Kidney tubule cell (primary cell): ENCODE measurements around the gene HJURP.

Source experiments
- DNase-seq: peaks from one replicate; pipeline ENCODE4 v3.0.0-alpha.2; 2018; ENCODE audit warnings: low spot score

HJURP gene

DNA sequence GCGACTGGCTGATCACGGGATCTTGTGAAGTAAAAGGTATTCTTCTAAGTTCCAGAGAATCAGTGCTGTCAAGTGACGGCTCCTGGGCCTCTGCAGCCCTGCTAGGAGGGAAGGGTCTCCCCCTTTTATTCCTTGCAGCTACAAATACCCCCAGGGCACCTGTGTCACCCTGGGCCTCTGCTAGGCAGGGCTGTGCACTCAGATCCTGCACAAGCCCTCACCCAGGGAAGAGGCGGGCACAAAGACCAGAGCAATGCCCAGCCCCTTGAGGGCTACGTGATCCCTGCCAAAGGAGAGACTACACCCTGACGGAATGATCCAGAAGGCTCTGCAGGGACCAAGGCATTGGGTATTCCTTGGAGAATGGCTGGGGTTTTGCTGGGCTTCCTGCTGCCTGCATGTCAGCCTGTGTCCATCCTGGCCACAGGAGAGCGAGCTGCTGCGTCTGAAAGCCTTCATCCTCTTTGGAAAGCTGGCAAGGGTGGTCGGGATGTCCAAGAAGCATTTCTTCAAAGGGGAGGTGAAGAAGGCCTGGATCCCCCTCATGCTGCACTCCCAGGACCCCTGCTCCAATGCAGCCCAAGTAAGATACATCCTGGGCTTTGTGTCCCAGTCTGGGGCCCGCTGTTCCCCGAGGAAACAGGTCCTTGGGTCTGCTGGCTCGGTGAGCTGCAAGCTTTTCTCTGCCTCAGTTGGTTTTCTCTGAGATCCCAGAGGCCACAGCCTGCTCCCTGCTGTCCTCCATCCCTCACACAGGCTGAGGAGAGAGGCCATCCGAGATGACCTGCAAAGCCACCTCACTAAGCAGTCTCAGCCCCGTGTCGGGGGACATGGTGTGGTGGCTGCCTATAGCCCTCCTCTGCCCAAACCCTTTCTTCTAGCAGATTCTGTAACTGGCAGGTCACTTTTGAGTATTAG lies 24.9 kb downstream of the HJURP start:
- no peak for DNase-seq

DNA sequence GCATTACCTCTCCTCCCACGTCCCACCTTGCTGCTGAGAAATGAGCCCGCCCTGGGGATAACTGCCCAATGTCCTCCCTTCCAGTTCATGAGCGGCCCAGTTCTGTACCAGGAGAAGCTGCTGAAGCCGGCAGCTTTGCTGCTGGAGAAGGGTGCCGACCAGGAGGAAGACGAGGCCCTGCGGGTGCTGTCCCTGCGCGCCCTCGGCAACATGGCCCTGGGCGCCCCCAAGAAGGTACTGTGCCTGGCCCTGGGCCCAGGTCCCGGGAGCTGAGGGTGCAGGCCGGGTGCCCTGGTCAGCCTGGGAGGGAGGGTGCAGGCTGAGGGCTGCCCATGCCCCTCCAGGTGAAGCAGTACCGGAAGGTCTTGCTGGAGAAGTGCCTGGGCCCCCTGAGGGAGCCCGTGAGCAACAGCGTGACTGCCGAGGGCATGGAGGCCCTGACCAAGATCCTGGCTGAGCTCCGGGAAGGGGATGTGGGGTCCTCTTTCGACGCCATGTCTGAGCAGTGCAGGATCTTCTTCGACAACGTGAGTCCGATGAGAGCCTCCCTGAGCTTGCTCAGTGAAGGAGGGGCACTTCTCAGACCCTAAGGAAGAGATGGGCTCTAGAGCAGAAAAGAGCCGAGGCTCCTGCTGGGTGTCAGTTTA lies 25.7 kb downstream of the HJURP start:
- DNase-seq = no peak

DNA sequence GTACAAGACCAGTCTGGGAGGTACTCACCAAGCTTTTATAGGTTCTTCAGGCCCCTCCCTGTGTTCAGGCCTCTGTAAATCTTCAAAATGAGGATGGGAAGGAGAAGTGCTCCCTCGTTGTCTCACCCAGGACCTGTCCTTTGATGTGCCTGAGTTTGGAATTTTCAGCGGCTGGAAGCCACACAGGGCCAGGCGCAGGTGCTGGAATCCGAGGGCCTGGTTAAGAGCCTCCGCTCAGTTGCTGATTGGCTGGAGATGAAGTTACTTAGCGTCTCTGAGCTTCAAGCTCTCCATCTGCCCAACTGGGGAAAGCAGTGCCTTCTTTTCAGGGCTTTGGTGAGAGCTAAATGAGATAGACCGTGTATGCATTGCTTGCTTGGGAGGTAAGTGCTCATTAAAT lies 30.0 kb downstream of the HJURP start:
- DNase-seq = no peak

DNA sequence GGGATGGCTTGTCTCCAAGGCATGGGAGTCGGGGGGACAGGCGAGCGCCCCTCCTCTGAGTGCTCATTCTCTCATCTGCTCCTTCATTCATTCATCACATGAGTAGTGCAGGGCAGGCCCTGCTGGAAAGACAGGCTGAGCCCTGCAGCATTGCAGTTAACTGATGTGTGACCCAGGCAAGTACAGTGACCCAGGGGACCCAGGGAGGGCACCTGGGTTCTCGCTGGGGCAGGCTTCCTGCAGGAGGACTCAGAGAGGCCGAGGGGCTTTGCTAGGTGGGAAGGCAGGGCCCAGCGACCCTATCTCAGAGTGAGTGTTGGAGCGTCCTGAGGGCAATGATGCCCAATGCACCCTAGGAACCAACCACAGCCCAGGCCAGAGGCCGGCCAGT lies 30.6 kb downstream of the HJURP start:
- DNase-seq = no peak

DNA sequence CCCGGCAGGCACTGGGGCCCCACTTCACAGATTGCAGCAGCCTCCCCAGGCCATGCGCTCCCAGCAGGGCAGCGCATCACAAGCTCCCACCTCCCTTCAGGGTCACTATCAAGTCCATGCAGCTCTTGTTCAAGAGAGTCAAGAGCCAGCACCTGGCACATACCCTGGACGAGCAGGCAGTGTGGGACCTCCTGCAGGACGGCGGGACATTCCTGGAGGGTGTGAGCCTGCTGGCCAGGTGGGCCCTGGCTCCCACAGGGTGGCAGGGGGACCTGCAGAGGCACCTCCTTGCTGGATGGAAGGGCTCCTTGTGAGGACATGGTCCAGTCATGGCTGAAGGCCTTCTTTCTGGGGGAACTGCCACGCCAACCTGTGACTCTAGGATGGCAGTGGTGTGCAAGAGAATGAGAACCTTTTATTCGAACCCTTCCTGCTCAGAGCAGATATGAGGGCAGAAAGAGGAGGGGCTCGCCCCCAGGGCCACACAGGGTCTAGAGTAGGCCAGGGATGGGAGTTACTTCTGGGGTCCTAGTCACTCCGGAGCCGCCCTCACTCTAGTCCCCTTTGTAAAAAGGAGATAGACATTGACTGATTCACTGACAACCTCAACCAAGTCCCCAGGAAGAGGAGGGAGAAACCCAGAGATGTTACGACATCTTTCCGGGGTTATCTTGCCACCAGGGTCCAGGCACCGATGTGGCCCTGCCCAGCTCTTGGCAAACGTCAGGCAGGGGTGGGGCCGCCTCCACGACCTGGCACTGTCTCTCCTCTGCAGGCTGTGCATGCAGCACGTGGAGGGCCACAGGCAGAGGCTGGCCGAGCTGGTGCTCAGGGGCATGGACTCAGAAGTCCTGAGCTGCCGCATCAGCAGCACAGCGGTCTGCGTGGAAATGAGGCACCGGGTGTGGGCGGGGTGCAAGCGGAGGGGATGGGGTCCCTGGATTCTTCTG lies 31.3 kb downstream of the HJURP start:
- DNase-seq = no peak

DNA sequence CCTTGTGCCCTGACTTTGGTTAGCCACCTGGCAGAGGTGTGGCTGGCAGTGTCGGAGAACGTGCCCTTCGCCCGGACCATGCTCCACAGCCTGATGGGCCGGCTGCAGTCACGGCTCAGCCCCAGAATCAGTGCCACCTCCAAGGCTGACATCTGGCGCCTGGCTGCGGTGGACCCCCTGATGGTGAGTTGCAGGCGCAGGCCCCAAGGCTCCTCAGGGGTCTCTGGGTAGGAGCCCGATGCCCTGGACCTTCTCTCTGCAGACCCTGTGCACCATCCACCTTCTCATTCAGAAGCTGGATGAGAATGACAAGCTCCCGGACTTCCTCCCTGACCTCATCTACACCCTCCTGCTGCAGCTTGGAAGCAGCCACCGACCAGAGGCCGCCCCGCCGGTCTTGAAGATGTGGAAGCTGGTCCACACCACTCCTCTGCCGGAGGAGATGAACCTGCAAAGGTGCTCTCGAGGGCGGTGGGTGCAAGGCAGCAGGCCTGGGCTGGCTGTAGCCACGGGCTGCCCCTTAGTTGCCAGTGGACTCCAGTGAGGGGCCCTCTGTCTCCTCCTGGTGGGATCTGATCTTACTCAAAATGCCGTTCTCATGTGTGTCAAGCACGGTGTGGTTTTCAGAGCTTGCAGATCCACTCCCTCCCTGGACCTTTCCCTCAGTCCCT lies 32.1 kb downstream of the HJURP start:
- no peak for DNase-seq

DNA sequence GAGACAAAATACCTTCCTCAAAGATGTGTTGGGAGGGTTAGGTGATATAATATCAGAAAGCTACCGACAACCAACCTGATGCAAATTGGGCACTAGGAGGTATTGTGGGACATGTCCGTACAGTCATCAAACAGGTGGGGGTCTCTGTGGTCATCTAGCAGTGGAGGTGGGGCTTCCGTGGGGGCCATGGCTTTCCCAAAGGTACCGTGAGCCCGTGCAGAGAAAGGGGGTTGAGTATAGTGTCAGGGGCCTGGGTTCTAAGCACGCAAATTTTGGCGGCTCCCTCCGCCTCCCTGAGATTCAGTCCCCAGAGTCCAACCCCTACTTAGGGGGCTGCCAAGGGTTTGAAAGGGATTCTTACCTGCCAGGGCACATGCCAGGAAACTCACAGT lies 32.6 kb downstream of the HJURP start:
- DNase-seq = no peak

DNA sequence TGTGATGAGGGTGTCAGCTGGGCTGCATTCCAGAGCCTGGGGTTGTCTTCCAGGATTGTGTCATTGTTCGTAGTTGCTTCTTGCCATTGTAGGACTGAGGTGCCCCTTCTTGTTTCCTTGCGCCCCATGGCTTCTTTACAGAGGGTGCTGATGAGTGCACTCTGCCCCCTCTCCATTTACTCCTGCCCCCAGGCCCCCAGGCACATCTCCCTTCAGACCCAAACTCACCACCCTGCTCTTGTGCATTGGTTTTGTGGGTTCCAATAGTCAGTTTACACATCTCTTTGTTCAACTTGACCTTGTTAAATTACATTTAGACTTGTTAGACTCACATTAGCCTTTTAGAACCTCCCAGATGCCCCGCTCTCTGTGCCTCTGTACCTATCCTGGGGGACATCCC lies 33.1 kb downstream of the HJURP start:
- DNase-seq = no peak

DNA sequence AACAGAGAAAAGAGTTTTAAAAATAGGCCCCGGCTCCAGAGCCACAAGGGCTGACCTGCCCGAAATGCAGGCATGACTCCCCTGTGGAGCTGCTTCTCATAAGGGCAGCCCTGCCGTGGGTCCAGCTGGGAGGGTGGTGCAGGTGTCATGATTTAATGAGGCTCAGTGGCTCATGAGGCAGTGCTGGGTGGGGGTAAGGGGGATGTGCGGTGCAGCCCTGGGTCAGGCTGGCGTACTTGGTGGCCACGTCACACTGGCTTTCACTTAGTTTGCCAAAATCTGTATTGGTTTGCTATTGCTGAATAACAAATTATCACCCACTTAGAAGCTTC lies 33.6 kb downstream of the HJURP start:
- DNase-seq = no peak

DNA sequence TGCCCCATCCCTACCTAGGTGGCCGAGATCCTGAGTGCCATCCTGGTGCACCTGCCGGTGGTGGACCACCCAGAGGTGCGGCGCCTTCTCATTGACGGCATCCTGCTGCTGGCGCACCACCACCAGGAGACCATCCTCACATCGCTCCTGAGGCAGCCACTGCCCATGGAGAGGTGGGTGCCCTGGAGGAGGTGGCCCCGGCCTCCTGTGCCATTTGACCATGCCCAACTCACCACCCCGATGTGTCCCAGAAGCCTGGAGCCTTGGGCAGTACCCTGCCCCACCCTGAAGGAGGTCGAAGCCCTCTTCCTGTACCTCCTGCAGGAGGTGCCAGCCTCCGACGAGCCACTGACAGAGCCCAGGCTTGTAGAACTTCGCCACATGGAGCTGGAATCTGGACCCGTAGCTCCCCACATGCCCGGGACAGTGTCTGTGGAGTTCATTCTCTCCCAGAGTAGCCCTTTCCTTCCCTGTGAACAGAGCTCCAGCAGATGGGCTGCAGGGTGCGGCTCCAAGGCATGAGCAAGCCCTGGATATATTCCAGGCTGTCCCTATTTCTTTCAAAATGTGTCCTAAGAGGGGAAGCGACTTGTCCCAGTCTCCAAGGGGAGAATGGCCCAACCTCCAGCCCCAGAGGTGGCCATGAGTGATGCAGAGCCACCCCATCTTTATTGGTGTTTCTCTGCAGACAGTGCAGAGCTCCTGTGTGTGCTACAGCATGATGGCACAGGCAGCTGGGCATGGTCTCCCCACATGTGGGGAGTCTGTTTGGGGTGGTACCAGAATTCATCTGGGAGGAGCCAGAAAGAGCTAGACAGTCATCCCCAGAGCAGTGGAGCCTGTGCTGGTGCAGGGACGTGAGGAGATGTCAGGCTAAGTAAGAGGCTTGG lies 34.2 kb downstream of the HJURP start:
- no peak for DNase-seq

DNA sequence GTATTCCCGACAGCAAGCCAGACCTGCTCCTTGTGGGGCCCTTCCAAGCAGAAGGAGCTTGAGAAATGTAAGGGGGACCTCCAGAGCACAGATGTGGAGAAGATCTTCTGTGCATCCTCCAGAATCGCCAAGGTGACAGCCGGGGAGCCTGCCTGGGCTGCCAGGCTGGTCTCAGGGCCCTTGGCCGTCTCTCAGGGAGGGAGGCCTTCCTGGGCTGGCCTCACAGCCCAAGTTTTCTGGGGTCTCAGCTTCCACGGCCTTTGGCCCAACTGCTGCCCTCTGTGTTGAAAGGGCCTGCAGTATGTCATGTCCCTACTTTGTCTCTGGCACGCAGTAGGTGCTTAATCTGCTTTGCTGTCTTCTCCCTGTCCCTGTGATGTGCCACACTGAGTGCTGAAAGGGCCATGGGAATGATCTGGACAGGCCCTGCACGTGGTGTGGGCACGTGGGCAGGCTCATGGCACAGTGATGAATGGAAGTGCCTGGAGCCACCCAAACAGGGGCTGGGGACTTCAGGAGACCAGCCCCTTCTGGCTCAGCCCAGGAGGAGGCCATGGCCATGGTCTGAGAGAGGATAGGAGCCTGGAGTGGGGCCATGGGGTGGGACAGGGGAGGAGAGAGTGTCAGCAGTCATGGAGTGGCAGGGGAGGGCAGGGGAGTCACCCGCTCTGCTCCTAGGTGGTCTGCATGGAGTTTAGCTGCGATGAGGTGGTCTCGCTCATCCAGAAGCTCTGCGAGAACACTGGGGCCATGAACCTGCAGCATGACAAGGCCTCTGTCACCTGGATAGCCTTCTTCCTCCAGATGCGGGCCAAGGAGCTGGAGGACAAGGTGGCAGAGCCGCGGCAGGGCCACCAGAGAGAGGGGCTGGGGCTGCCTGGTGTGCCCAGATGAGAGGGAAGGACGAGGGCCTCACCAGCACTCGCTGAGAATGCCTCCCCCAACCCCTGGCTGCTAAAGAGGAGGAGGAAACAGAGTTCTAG lies 35.4 kb downstream of the HJURP start:
- DNase-seq = no peak

DNA sequence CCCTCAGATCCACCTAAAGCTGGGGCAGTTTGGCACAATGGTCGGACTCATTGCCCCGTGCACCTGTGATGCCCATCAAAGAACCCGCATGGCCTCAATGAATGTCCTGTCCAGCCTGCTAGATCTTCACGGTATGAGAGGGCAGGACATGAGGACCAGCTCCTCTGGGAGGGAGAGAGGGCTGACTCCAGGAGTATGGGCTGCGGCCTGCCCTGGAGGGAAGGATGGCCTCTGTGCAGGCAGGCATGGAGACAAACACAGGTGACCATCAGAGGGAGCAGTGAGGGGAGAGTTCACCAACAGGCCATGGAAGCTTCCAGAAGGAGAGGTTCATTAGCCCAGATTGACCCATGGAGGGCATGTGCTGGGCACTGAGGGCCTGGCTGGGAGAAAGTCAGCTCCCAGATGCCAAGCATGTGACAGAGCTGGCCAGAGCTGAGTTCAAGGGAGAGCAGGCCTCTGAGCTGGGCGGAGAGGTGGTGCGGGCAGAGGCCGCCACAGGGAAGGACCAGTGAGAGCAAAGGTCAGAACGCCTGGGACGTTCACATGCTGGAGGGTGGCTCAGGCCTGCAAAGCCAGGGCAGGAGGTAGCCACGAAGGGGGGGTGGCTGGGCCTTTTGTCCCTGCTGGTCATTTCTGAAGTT lies 36.2 kb downstream of the HJURP start:
- DNase-seq = no peak

DNA sequence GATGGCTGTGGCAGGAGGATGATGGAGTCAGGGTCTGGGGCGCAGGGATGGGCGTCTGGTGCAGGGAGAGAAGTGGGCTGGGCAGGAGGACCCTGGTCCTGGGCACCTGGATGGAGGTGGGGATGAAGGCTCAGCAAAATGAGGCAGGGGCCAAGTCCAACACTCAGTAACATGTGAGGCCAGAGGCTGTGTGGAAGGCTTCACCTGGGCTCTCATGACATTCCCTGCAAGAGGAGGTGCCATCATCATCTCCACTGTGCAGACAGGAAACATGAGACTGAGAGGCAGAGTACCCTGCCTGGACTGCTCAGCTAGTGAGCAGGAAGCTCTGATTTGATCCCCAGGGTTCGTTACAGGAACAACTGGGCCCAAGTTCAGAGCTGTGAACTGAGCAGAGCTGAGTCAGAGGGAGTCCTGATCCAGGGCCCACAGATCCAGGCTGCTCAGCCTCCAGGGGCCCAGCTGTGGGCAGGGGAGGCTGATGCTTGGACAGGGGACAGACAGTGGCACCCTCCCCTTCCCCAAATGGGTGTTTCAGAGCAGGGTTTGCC lies 36.9 kb downstream of the HJURP start:
- DNase-seq = no peak

DNA sequence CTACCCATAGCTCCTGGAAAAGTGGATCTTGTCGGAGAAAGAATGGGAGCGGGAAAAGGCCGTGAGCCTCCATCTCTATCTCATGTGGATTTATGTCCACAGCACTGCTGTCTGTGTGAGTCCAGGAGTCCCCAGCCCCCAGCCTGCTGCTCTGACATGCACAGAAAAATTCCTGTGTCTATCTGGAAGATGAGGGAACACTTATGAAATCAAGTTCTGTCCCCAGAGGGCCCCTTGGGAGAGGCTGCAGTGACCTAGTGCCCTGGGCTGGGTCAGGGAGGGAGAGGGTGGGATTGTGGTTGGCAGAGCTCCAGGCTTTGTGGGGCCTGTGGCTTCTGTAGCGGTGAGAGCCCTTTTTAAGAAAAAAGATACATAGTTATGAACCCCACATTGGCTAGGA lies 37.6 kb downstream of the HJURP start:
- no peak for DNase-seq

DNA sequence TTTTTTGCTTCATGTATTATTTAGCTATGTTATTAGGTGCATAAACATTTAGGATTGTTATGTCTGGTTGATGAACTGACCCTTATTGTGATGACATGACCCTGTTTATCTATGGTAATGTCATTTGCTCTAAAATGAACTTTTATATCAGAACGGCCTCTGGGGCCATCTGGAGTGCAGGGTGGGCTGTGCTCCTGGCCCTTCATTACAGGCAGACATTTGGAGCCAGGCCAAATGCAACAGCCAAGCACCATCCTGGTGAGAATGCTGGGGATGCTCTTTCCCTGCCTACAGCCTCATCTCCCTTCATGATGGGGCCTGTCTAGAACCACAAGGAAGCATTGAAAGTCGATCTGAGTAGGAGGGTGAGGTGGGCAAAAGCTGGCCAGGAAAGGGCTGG lies 38.0 kb downstream of the HJURP start:
- DNase-seq = no peak

DNA sequence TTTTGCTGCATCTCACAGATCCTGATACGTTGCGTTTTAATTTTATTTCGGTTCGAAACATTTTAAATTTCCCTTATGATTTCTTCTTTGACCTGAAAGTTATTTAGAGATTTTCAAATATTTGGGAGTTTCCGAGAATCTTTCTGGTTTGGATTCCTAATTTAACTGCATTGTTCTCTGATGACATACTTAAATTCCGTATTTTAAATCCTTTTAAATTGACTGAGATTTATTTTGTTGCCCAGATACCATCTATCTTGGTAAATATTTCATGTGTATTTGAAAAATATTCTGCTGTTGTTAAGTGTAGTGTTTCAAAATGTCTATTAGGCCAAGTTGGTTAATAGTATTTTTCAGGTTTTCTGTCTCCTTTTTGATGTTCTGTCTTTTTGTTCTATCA lies 38.5 kb downstream of the HJURP start:
- DNase-seq = no peak

DNA sequence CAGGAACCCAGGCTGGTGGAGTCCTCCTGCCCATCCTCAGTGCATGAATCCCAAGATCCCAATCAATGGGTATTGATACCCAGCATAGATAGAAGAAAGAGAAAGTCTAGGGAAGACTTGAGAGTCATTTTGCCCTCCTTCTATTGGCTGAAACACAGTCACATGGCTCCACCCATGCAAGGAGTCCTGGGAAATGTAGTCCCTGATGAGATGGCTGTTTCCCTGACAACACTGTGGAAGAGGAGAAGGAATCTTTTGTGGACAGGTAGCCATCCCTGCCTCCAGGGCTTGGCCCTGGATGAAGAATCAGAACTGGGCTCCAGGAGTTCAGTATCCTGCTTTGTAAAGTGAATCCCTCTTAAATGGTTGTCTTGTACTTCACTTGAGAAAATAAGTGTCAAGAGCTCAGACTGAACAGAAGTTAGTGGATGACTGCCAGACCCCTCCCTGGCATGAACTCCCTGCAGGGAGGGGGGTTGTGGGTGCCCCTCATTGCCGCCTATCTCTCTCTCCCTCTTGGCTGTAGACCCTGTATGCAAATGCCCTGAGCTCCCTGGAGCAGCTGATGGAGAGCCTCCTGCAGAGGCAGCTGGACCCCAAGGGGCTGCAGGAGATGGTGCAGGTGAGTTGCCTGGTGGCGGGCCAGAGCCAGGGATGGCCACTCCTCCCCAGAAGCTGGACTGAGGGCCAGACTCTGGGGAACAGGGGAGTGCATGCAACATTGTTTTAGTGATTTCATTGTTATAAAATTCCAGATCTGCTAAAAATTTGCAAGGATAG lies 40.1 kb downstream of the HJURP start:
- no peak for DNase-seq
